GM12878 (cell line): ENCODE measurements around the gene CFAP44. TPM values are rescaled to one million over a fixed set of nuclear protein-coding genes. Genes with fewer than 3 reads are reported as not detected.
A peak's percentile ranks its signal among the peaks of the same experiment; 100 is the strongest.

ENCODE experiments used
- ATAC-seq: fragments of 200-7000 bp; cut with Tn5 transposase; 3 replicates; pipeline ENCODE4 v1.9.1; 2020; ENCODE audit warnings: mild to moderate bottlenecking, moderate library complexity
- BruUV-seq: library from RNA; stranded (reverse); fragments of 400-500 nt; replicated peaks from 2 replicates; lab custom pipeline; 2021; lab: Mats Ljungman, UMichigan
- CTCF ChIA-PET: fragments of 300-600 bp; sonication (Branson Sonifier 250); formaldehyde crosslinking; extraction: SDS; loops from one replicate; lab custom pipeline; 2021; ENCODE audit warnings: inconsistent platforms; lab: Yijun Ruan, JAX
- POLR2A ChIA-PET: fragments of 350-600 bp; formaldehyde crosslinking; extraction: SDS; loops from one replicate; lab custom pipeline; 2021; ENCODE audit warnings: inconsistent platforms; lab: Charles Lee
- RAD21 ChIA-PET: fragments of 300-600 bp; sonication (Branson Sonifier 250); formaldehyde crosslinking; loops from one replicate; lab custom pipeline; 2023; ENCODE audit warnings: antibody characterized with exemption; ENCODE audit not compliant: unreplicated experiment; lab: Charles Lee
- SMC1A ChIA-PET: fragments of 300-600 bp; sonication (Branson Sonifier 250); formaldehyde crosslinking; loops from one replicate; lab custom pipeline; 2023; ENCODE audit not compliant: unreplicated experiment, uncharacterized antibody; lab: Charles Lee
- DNase-seq: peaks from one replicate; pipeline ENCODE4 v3.0.0-alpha.2; 2011; ENCODE audit warnings: low read depth, low spot score
- FAIRE-seq: peaks from 3 replicates; lab custom pipeline; 2011; peaks lifted over from hg19 to GRCh38; lab: Jason Lieb, UNC
- H2AFZ ChIP-seq: 2 replicates; pipeline ENCODE4 v1.6.0; 2011; ENCODE audit warnings: low read depth, low read length, control low read depth; ENCODE audit not compliant: control insufficient read depth
- H3K27ac ChIP-seq: 2 replicates; pipeline ENCODE4 v1.5.1; 2011; ENCODE audit warnings: control low read depth; ENCODE audit not compliant: control insufficient read depth, insufficient read depth
- H3K27me3 ChIP-seq, 2 experiments: replicated peaks in 1 of 2; 2 replicates each; pipeline versions ENCODE4 v1.6.0 to v1.6.1; 2011; ENCODE audit warnings: low read length in 1 of 2; ENCODE audit not compliant: control insufficient read depth in 2 of 2, insufficient read depth in 2 of 2
- H3K36me3 ChIP-seq, 2 experiments: 2 replicates each; pipeline ENCODE4 v1.5.1; 2011; ENCODE audit warnings: low read length in 1 of 2; ENCODE audit not compliant: control insufficient read depth in 2 of 2, insufficient read depth in 2 of 2
- H3K4me1 ChIP-seq: 2 replicates; pipeline ENCODE4 v1.6.1; 2011; ENCODE audit warnings: mild to moderate bottlenecking, low read length, moderate library complexity, mixed read lengths; ENCODE audit not compliant: control insufficient read depth, insufficient read depth
- H3K4me2 ChIP-seq: 2 replicates; pipeline ENCODE4 v1.6.0; 2011; ENCODE audit warnings: control low read depth; ENCODE audit not compliant: control insufficient read depth, insufficient read depth
- H3K4me3 ChIP-seq: fragments of 200-600 bp; sonication (generic); 2 replicates; pipeline ENCODE4 v1.5.1; 2016
- H3K79me2 ChIP-seq: 2 replicates; pipeline ENCODE4 v1.6.0; 2011; ENCODE audit warnings: low read length; ENCODE audit not compliant: control insufficient read depth, insufficient read depth
- H3K9ac ChIP-seq: 2 replicates; pipeline ENCODE4 v1.8.0; 2011; ENCODE audit warnings: low read length, control low read depth, mixed read lengths; ENCODE audit not compliant: control insufficient read depth, insufficient read depth
- H3K9me3 ChIP-seq: replicated peaks from 3 replicates; pipeline ENCODE4 v1.5.1; 2011; ENCODE audit warnings: mild to moderate bottlenecking, low read length; ENCODE audit not compliant: control insufficient read depth, insufficient read depth
- H4K20me1 ChIP-seq: 2 replicates; pipeline ENCODE4 v1.6.0; 2011; ENCODE audit not compliant: control insufficient read depth, insufficient read depth
- ATF7 ChIP-seq: fragments of 450-650 bp; IDR thresholded peaks from 2 replicates; pipeline ENCODE4 v1.6.1; 2016; ENCODE audit warnings: low read depth, mild to moderate bottlenecking
- CBX3 ChIP-seq: fragments of 200-600 bp; sonication (generic); IDR thresholded peaks from 2 replicates; pipeline ENCODE4 v1.6.1; 2016; ENCODE audit warnings: low read depth, borderline replicate concordance
- CHD1 ChIP-seq: IDR thresholded peaks from 2 replicates; pipeline ENCODE4 v1.6.1; 2012; ENCODE audit warnings: low read depth, low read length, improper control_type of control experiment
- ELK1 ChIP-seq: IDR thresholded peaks from 2 replicates; pipeline ENCODE4 v1.6.1; 2012; ENCODE audit warnings: low read depth, low read length, improper control_type of control experiment
- ESRRA ChIP-seq: IDR thresholded peaks from 2 replicates; pipeline ENCODE4 v1.6.1; 2012; ENCODE audit warnings: mild to moderate bottlenecking, low read length, improper control_type of control experiment
- EZH2 ChIP-seq: IDR thresholded peaks from 2 replicates; pipeline ENCODE4 v1.6.1; 2012; ENCODE audit warnings: low read depth, mild to moderate bottlenecking, control low read depth, inconsistent platforms, low read length, borderline replicate concordance; ENCODE audit not compliant: control insufficient read depth
- HDAC6 ChIP-seq: fragments of 200-600 bp; sonication (generic); IDR thresholded peaks from one replicate; pipeline ENCODE4 v1.8.0; 2017; ENCODE audit warnings: antibody characterized with exemption; ENCODE audit not compliant: unreplicated experiment
- HDGF ChIP-seq: fragments of 450-650 bp; IDR thresholded peaks from 2 replicates; pipeline ENCODE4 v1.6.1; 2016; ENCODE audit warnings: antibody characterized with exemption
- IKZF1 ChIP-seq: fragments of 450-650 bp; conservative IDR thresholded peaks from 2 replicates; pipeline ENCODE4 v1.6.1; 2017; ENCODE audit warnings: antibody characterized with exemption, mild to moderate bottlenecking
- IRF4 ChIP-seq: IDR thresholded peaks from 2 replicates; pipeline ENCODE4 v1.6.1; 2011; ENCODE audit warnings: low read depth, low read length
- KLF5 ChIP-seq: fragments of 450-650 bp; IDR thresholded peaks from 2 replicates; pipeline ENCODE4 v1.6.1; 2014; ENCODE audit warnings: mild to moderate bottlenecking; ENCODE audit not compliant: partially characterized antibody
- MXI1 ChIP-seq: fragments of 150-350 bp; IDR thresholded peaks from 2 replicates; pipeline ENCODE4 v1.6.1; 2011; ENCODE audit warnings: low read depth, mild to moderate bottlenecking, inconsistent platforms, low read length, improper control_type of control experiment
- NR2C1 ChIP-seq: fragments of 450-650 bp; IDR thresholded peaks from 2 replicates; pipeline ENCODE4 v1.6.1; 2017; ENCODE audit warnings: antibody characterized with exemption, mild to moderate bottlenecking, moderate library complexity
- PAX8 ChIP-seq: fragments of 450-650 bp; IDR thresholded peaks from 2 replicates; pipeline ENCODE4 v1.6.1; 2017; ENCODE audit warnings: mild to moderate bottlenecking, moderate library complexity
- RFX5 ChIP-seq: IDR thresholded peaks from 2 replicates; pipeline ENCODE4 v1.6.1; 2011; ENCODE audit warnings: low read depth, low read length, improper control_type of control experiment
- SMC3 ChIP-seq: IDR thresholded peaks from 2 replicates; pipeline ENCODE4 v1.6.1; 2011; ENCODE audit warnings: low read length, improper control_type of control experiment, borderline replicate concordance
- ZBTB11 ChIP-seq: fragments of 450-650 bp; formaldehyde crosslinking; IDR thresholded peaks from 2 replicates; pipeline ENCODE4 v1.5.0; 2022; ENCODE audit warnings: mild to moderate bottlenecking, missing genetic modification characterization
- ZNF622 ChIP-seq: fragments of 450-650 bp; IDR thresholded peaks from 2 replicates; pipeline ENCODE4 v1.6.1; 2017; ENCODE audit warnings: mild to moderate bottlenecking, inconsistent platforms
- WGBS: methylation state at CpG from one replicate; pipeline ENCODE4 v1.1.6; 2016; ENCODE audit warnings: low lambda C conversion rate; ENCODE audit not compliant: insufficient replicate concordance, insufficient coverage; ENCODE audit errors: missing lambda C conversion rate; 5-methylcytosine and 5-hydroxymethylcytosine counted together
- in situ Hi-C: fragments of 300-500 bp; cut with MboI; formaldehyde crosslinking; loops from 9 replicates; pipeline ENCODE4 v1.14.3; 2018; ENCODE audit warnings: mixed read lengths
- intact Hi-C: fragments of 100-400 bp; cut with micrococcal nuclease; formaldehyde crosslinking; loops from one replicate; pipeline ENCODE4 v1.14.2; 2022; ENCODE audit not compliant: unreplicated experiment
- polyA plus RNA-seq, 11 experiments: library from polyadenylated mRNA; depleted of rRNA in 4 of 11; unstranded in 6 of 11; stranded (reverse) in 5 of 11; fragments of >200 nt; fragmentation: Nextera tagmentation in 4 of 11; fragmentation: Illumina TruSeq in 1 of 11; extraction: Ambion mirVana in 4 of 11; extraction: Trizol in 1 of 11; gene quantifications; 1 replicate in 1 of 11; 2 replicates in 10 of 11; pipeline versions ENCODE4 v1.2.1 to v1.2.3, GENCODE V29; 2011 to 2016; ENCODE audit warnings: inconsistent platforms in 2 of 11, missing spikeins in 2 of 11, low read depth in 1 of 11
- total RNA-seq, 4 experiments: library from RNA; depleted of rRNA in 3 of 4; stranded (reverse); fragments of >200 nt in 3 of 4; fragmentation: Illumina TruSeq in 1 of 4; extraction: Trizol in 1 of 4; gene quantifications; 2 replicates each; pipeline versions ENCODE4 v1.2.1 to v1.2.3, GENCODE V29; 2013 to 2021
- TF ChIP-seq, protein P1 (sequence below): fragments of 450-650 bp; IDR thresholded peaks from 2 replicates; pipeline ENCODE4 v1.6.1; 2016; ENCODE audit warnings: mild to moderate bottlenecking, moderate library complexity, borderline replicate concordance

CFAP44 gene
- total and polyA plus RNA-seq, 10 of the 15 experiments (the other 5 are each of a cell fraction or from before 2014, with no cell fraction given), result 0.76 to 5.9 (median 3.7) TPM

DNA sequence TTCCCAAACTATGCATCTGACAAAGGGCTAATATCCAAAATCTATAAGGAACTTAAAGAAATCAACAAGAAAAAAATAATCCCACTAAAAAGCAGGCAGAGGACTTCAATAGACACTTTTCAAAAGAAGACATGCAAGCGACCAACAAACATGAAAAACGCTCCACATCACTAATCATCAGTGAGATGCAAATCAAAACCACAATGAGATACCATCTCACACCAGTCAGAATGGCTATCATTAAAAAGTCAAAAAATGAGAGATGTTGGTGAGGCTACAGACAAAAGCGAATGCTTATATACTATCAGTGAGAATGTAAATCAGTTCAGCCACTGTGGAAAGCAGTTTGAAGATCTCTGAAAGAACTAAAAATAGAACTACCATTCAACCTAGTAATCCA is 20.2 kb downstream of the CFAP44 start:
- H2AFZ ChIP-seq, result no peak overlapping the region
- H4K20me1 ChIP-seq, result no peaks in the 10 kb centered on the region
- CTCF ChIA-PET, result no interaction called here
- 42% methylated on average over 3 of the region's 3 CpGs for WGBS
- H3K4me1 ChIP-seq, result peaks cover 12% of the 10 kb centered on the region
- no TSS peak for BruUV-seq
- in situ Hi-C loops, result no loop called here
- peaks cover 11% of the 10 kb centered on the region for H3K9me3 ChIP-seq
- intact Hi-C loops, result no loop called here
- FAIRE-seq, result no peak
- H3K9ac ChIP-seq, result no peak overlapping the region
- H3K4me3 ChIP-seq, result no peak overlapping the region
- DNase-seq, result peak; percentile 5
- POLR2A ChIA-PET, result no interaction called here
- peak; percentile 74 for ATAC-seq
- no peaks in the 10 kb centered on the region for H3K27me3 ChIP-seq
- peaks cover 0 to 2% of the 10 kb centered on the region in 2 experiments; a peak in 1 of 4 replicates for H3K36me3 ChIP-seq
- SMC1A ChIA-PET, result no interaction called here
- H3K4me2 ChIP-seq, result no peak overlapping the region
- no peak overlapping the region for H3K27ac ChIP-seq
- RAD21 ChIA-PET, result no interaction called here
- no peaks in the 10 kb centered on the region for H3K79me2 ChIP-seq
- TF ChIP-seq CHD1, result no peak
- peak; percentile 41; the same call in 1 of the 2 replicates for TF ChIP-seq ATF7
- no peak for TF ChIP-seq HDGF
- no peak for TF ChIP-seq IKZF1
- TF ChIP-seq, protein P1, sequence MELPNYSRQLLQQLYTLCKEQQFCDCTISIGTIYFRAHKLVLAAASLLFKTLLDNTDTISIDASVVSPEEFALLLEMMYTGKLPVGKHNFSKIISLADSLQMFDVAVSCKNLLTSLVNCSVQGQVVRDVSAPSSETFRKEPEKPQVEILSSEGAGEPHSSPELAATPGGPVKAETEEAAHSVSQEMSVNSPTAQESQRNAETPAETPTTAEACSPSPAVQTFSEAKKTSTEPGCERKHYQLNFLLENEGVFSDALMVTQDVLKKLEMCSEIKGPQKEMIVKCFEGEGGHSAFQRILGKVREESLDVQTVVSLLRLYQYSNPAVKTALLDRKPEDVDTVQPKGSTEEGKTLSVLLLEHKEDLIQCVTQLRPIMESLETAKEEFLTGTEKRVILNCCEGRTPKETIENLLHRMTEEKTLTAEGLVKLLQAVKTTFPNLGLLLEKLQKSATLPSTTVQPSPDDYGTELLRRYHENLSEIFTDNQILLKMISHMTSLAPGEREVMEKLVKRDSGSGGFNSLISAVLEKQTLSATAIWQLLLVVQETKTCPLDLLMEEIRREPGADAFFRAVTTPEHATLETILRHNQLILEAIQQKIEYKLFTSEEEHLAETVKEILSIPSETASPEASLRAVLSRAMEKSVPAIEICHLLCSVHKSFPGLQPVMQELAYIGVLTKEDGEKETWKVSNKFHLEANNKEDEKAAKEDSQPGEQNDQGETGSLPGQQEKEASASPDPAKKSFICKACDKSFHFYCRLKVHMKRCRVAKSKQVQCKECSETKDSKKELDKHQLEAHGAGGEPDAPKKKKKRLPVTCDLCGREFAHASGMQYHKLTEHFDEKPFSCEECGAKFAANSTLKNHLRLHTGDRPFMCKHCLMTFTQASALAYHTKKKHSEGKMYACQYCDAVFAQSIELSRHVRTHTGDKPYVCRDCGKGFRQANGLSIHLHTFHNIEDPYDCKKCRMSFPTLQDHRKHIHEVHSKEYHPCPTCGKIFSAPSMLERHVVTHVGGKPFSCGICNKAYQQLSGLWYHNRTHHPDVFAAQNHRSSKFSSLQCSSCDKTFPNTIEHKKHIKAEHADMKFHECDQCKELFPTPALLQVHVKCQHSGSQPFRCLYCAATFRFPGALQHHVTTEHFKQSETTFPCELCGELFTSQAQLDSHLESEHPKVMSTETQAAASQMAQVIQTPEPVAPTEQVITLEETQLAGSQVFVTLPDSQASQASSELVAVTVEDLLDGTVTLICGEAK, result no peak
- TF ChIP-seq SMC3, result no peak
- TF ChIP-seq NR2C1, result no peak
- no peak for TF ChIP-seq PAX8
- TF ChIP-seq MXI1, result no peak
- no peak for TF ChIP-seq CBX3
- no peak for TF ChIP-seq ESRRA
- TF ChIP-seq ZBTB11, result no peak
- no peak for TF ChIP-seq IRF4
- TF ChIP-seq RFX5, result no peak
- no peak for TF ChIP-seq ELK1
- TF ChIP-seq EZH2, result no peak
- no peak for TF ChIP-seq ZNF622
- TF ChIP-seq HDAC6, result no peak
- no peak for TF ChIP-seq KLF5
